Activated CD4-positive, alpha-beta memory T cell treated with anti-CD3 and anti-CD28 coated beads for 36 hours (primary cell): ENCODE data around the gene PEX11B. TPM values are rescaled to one million over a fixed set of nuclear protein-coding genes. Genes with fewer than 3 reads are reported as not detected.
"Not testable (repeated sequence)": the region's sequence is repeated elsewhere in the genome, so short reads cannot be mapped to it uniquely, and the experiment has no call there.

ENCODE experiments used
- CTCF ChIA-PET: fragments of 350-600 bp; sonication (Branson Sonifier 250); formaldehyde crosslinking; loops from one replicate; lab custom pipeline; 2021; ENCODE audit warnings: antibody characterized with exemption, inconsistent platforms; lab: Charles Lee
- POLR2A ChIA-PET: fragments of 350-600 bp; sonication (Branson Sonifier 250); formaldehyde crosslinking; loops from one replicate; lab custom pipeline; 2021; ENCODE audit warnings: antibody characterized with exemption; lab: Charles Lee
- DNase-seq: peaks from one replicate; pipeline ENCODE4 v3.0.0-alpha.2; 2020
- H3K27ac Mint-ChIP-seq: one replicate; pipeline ENCODE4 v1.8.0; 2021; ENCODE audit warnings: mixed read lengths
- H3K27me3 Mint-ChIP-seq: one replicate; pipeline ENCODE4 v1.8.0; 2021; ENCODE audit warnings: mixed read lengths
- H3K36me3 Mint-ChIP-seq: one replicate; pipeline ENCODE4 v1.8.0; 2021; ENCODE audit warnings: mixed read lengths
- H3K4me1 Mint-ChIP-seq: one replicate; pipeline ENCODE4 v1.8.0; 2021; ENCODE audit warnings: low read depth, mixed read lengths
- H3K4me3 Mint-ChIP-seq: one replicate; pipeline ENCODE4 v1.8.0; 2021; ENCODE audit warnings: mild to moderate bottlenecking, mixed read lengths
- H3K9me3 Mint-ChIP-seq: one replicate; pipeline ENCODE4 v1.8.0; 2021; ENCODE audit warnings: mixed read lengths
- intact Hi-C: fragments of 100-400 bp; cut with micrococcal nuclease; formaldehyde crosslinking; loops from one replicate; pipeline ENCODE4 v1.15.1; 2023
- total RNA-seq, 2 experiments: library from RNA; stranded (reverse); gene quantifications; one replicate each; pipeline ENCODE4 v1.2.3, GENCODE V29; 2021

The PEX11B gene
- total RNA-seq, 2 experiments from 2014 or later, result 22.8 to 25.6 TPM

GRCh38 chr1:145951526-145951925 lies 33.0 kb upstream of the PEX11B start:
- intact Hi-C loops, result no loop called here
- CTCF ChIA-PET, result no interaction called here
- H3K27me3 Mint-ChIP-seq, result no peaks in the 10 kb centered on the region
- POLR2A ChIA-PET, result no interaction called here
- H3K27ac Mint-ChIP-seq, result no peak overlapping the region
- DNase-seq, result no peak
- H3K4me1 Mint-ChIP-seq, result peaks cover 52% of the 10 kb centered on the region
- H3K36me3 Mint-ChIP-seq, result peaks cover 13% of the 10 kb centered on the region
- no peak overlapping the region for H3K4me3 Mint-ChIP-seq
- no peaks in the 10 kb centered on the region for H3K9me3 Mint-ChIP-seq

- Mint-ChIP-seq H3K27me3 (no peaks in the 10 kb centered on the region), H3K36me3 (peaks cover 18% of the 10 kb centered on the region), H3K4me3 (no peak overlapping the region), H3K27ac (peak overlapping the region; percentile 5), H3K4me1 (peaks cover 36% of the 10 kb centered on the region), H3K9me3 (no peaks in the 10 kb centered on the region)
- CTCF ChIA-PET, result interaction anchor here (0.8 to 1.3 kb wide), 2 partner anchors 15 to 104 kb away, joined by 4 read pairs; partner anchors contain the start of genes ANKRD34A, NUDT17 and POLR3GL
- DNase-seq, result no peak
- intact Hi-C loops, result no loop called here
- POLR2A ChIA-PET, result interaction anchor here (0.7 kb wide), 1 partner anchor 76 kb away, joined by 3 read pairs; no protein-coding TSS in a partner anchor
These were observed 30.7 kb upstream of the PEX11B start for GRCh38 chr1:145949219-145949618.

GRCh38 chr1:145947551-145947950 lies 29.0 kb upstream of the PEX11B start:
- CTCF ChIA-PET, result no interaction called here

GRCh38 chr1:145946477-145946986 lies 28.0 kb upstream of the PEX11B start:
- Mint-ChIP-seq H3K36me3 (peaks cover 16% of the 10 kb centered on the region), H3K4me1 (peaks cover 23% of the 10 kb centered on the region), H3K27me3 (no peaks in the 10 kb centered on the region), H3K27ac (no peak overlapping the region), H3K4me3 (no peak overlapping the region), H3K9me3 (no peaks in the 10 kb centered on the region)
- POLR2A ChIA-PET, result no interaction called here
- intact Hi-C loops, result no loop called here
- CTCF ChIA-PET, result interaction anchor here (1.0 kb wide), 1 partner anchor 101 kb away, joined by 4 read pairs; the partner anchor contains the start of gene NUDT17
- DNase-seq, result no peak

More at GRCh38 chr1:145947551-145947950, 29.0 kb upstream of the PEX11B start:
- H3K27me3 Mint-ChIP-seq, result no peaks in the 10 kb centered on the region
- no peak for DNase-seq
- intact Hi-C loops, result no loop called here
- no peaks in the 10 kb centered on the region for H3K9me3 Mint-ChIP-seq
- POLR2A ChIA-PET, result no interaction called here
- H3K4me3 Mint-ChIP-seq, result no peak overlapping the region
- H3K27ac Mint-ChIP-seq, result no peak overlapping the region
- H3K36me3 Mint-ChIP-seq, result peaks cover 18% of the 10 kb centered on the region
- peaks cover 26% of the 10 kb centered on the region for H3K4me1 Mint-ChIP-seq

- ChIA-PET CTCF (interaction anchor here (0.8 to 1.4 kb wide), 3 partner anchors 20 to 59 kb away, joined by 3 read pairs; partner anchors contain the start of genes ANKRD34A, ITGA10 and POLR3GL), POLR2A (no interaction called here)
- H3K27me3 Mint-ChIP-seq, result no peaks in the 10 kb centered on the region
- peaks cover 15% of the 10 kb centered on the region for H3K36me3 Mint-ChIP-seq
- no peaks in the 10 kb centered on the region for H3K9me3 Mint-ChIP-seq
- intact Hi-C loops, result no loop called here
- H3K4me1 Mint-ChIP-seq, result peaks cover 10% of the 10 kb centered on the region
- no peak overlapping the region for H3K4me3 Mint-ChIP-seq
- H3K27ac Mint-ChIP-seq, result no peak overlapping the region
- DNase-seq, result no peak
These were observed 26.0 kb upstream of the PEX11B start for GRCh38 chr1:145944532-145944931.

GRCh38 chr1:145942871-145943270 lies 24.4 kb upstream of the PEX11B start:
- H3K27me3 Mint-ChIP-seq, result no peaks in the 10 kb centered on the region
- peaks cover 3% of the 10 kb centered on the region for H3K4me1 Mint-ChIP-seq
- H3K4me3 Mint-ChIP-seq, result no peak overlapping the region
- intact Hi-C loops, result no loop called here
- DNase-seq, result no peak
- ChIA-PET CTCF (interaction anchor here (0.8 to 2.1 kb wide), 2 partner anchors 71 to 98 kb away, joined by 3 to 9 read pairs; partner anchors contain the start of gene NUDT17), POLR2A (no interaction called here)
- no peak overlapping the region for H3K27ac Mint-ChIP-seq
- no peaks in the 10 kb centered on the region for H3K9me3 Mint-ChIP-seq
- H3K36me3 Mint-ChIP-seq, result peaks cover 15% of the 10 kb centered on the region

GRCh38 chr1:145942405-145942804 lies 23.9 kb upstream of the PEX11B start:
- Mint-ChIP-seq H3K4me1 (peaks cover 3% of the 10 kb centered on the region), H3K27me3 (no peaks in the 10 kb centered on the region), H3K9me3 (no peaks in the 10 kb centered on the region), H3K27ac (no peak overlapping the region), H3K36me3 (peaks cover 15% of the 10 kb centered on the region), H3K4me3 (no peak overlapping the region)
- ChIA-PET CTCF (interaction anchor here (0.8 to 2.1 kb wide), 2 partner anchors 71 to 97 kb away, joined by 3 to 9 read pairs; partner anchors contain the start of gene NUDT17), POLR2A (no interaction called here)
- intact Hi-C loops, result no loop called here
- DNase-seq, result no peak

- H3K36me3 Mint-ChIP-seq, result peaks cover 24% of the 10 kb centered on the region
- no peak for DNase-seq
- intact Hi-C loops, result no loop called here
- no peak overlapping the region for H3K27ac Mint-ChIP-seq
- no peaks in the 10 kb centered on the region for H3K9me3 Mint-ChIP-seq
- no peak overlapping the region for H3K4me3 Mint-ChIP-seq
- H3K4me1 Mint-ChIP-seq, result peaks cover 13% of the 10 kb centered on the region
- ChIA-PET POLR2A (no interaction called here), CTCF (interaction anchor here (1.1 kb wide), 1 partner anchor 10 kb away, joined by 3 read pairs; the partner anchor contains the start of gene RBM8A)
- H3K27me3 Mint-ChIP-seq, result no peaks in the 10 kb centered on the region
These were observed 18.9 kb upstream of the PEX11B start for GRCh38 chr1:145937436-145937835.

GRCh38 chr1:145936247-145936646 lies 17.7 kb upstream of the PEX11B start:
- intact Hi-C loops, result no loop called here
- Mint-ChIP-seq H3K4me1 (peaks cover 20% of the 10 kb centered on the region), H3K27me3 (no peaks in the 10 kb centered on the region), H3K9me3 (no peaks in the 10 kb centered on the region), H3K27ac (no peak overlapping the region), H3K36me3 (peaks cover 24% of the 10 kb centered on the region), H3K4me3 (no peak overlapping the region)
- DNase-seq, result no peak
- ChIA-PET CTCF (no interaction called here), POLR2A (no interaction called here)

GRCh38 chr1:145935708-145936107 lies 17.2 kb upstream of the PEX11B start:
- Mint-ChIP-seq H3K4me3 (no peak overlapping the region), H3K9me3 (no peaks in the 10 kb centered on the region), H3K4me1 (peaks cover 22% of the 10 kb centered on the region), H3K27me3 (no peaks in the 10 kb centered on the region), H3K27ac (peak overlapping the region; percentile 25), H3K36me3 (peaks cover 25% of the 10 kb centered on the region)
- intact Hi-C loops, result no loop called here
- CTCF ChIA-PET, result no interaction called here
- DNase-seq, result no peak
- POLR2A ChIA-PET, result no interaction called here

GRCh38 chr1:145932522-145933009 lies 14.0 kb upstream of the PEX11B start:
- Mint-ChIP-seq H3K36me3 (peaks cover 28% of the 10 kb centered on the region), H3K4me3 (peak overlapping the region; percentile 26), H3K4me1 (peaks cover 25% of the 10 kb centered on the region), H3K27ac (peak overlapping the region; percentile 74)
- CTCF ChIA-PET, result interaction anchor here (1.5 kb wide), 1 partner anchor 22 kb away, joined by 4 read pairs; the partner anchor contains the start of gene ITGA10
- H3K27me3 Mint-ChIP-seq, intact Hi-C loops, H3K9me3 Mint-ChIP-seq: not testable (repeated sequence)
- POLR2A ChIA-PET, result interaction anchor here (1.1 kb wide), 1 partner anchor 32 kb away, joined by 5 read pairs; the partner anchor contains the start of genes ANKRD34A and POLR3GL
- DNase-seq, result peak; percentile 35

GRCh38 chr1:145927916-145928643 lies 9.6 kb upstream of the PEX11B start:
- Mint-ChIP-seq H3K4me3 (no peak overlapping the region), H3K36me3 (peaks cover 8% of the 10 kb centered on the region), H3K9me3 (no peaks in the 10 kb centered on the region), H3K27ac (no peak overlapping the region), H3K27me3 (no peaks in the 10 kb centered on the region), H3K4me1 (peaks cover 33% of the 10 kb centered on the region)
- POLR2A ChIA-PET, result interaction anchor here (0.6 to 2.5 kb wide), 12 partner anchors 9 to 124 kb away, joined by 3 to 62 read pairs (median 13); partner anchors contain the start of genes ANKRD34A, LIX1L, PEX11B and PIAS3
- intact Hi-C loops, result loop anchor here (2.0 kb wide), 3 partner anchors 29 to 79 kb away; partner anchors contain the start of gene PIAS3
- DNase-seq, result peak; percentile 25
- CTCF ChIA-PET, result interaction anchor here (0.7 to 2.5 kb wide), 20 partner anchors 9 to 109 kb away, joined by 3 to 26 read pairs (median 5); partner anchors contain the start of genes ANKRD34A, ITGA10, LIX1L and NUDT17
